HCT116 (cell line): ENCODE data around the gene SPON2. TPM values are rescaled to one million over a fixed set of nuclear protein-coding genes. Genes with fewer than 3 reads are reported as not detected.

ENCODE experiments used
- ATAC-seq: fragments of 200-7000 bp; cut with Tn5 transposase; 2 replicates; pipeline ENCODE4 v1.9.1; 2020; ENCODE audit warnings: mild to moderate bottlenecking, moderate library complexity
- BruUV-seq: library from RNA; stranded (reverse); fragments of 400-500 nt; replicated peaks from 2 replicates; lab custom pipeline; 2021; lab: Mats Ljungman, UMichigan
- CTCF ChIA-PET: fragments of 300-600 bp; sonication (Branson Sonifier 250); formaldehyde crosslinking; loops from one replicate; lab custom pipeline; 2021; ENCODE audit warnings: antibody characterized with exemption; lab: Charles Lee
- POLR2A ChIA-PET: fragments of 300-600, 350-600 bp; sonication (Branson Sonifier 250); formaldehyde crosslinking; loops from one replicate; lab custom pipeline; 2021; ENCODE audit warnings: antibody characterized with exemption; lab: Charles Lee
- RAD21 ChIA-PET, 2 experiments: fragments of 300-600 bp; sonication (Branson Sonifier 250); formaldehyde crosslinking; loops; one replicate each; lab custom pipeline; 2023; ENCODE audit warnings: low total read pairs in 2 of 2; ENCODE audit not compliant: uncharacterized antibody in 2 of 2, unreplicated experiment in 2 of 2, low non-redundant PET in 1 of 2; lab: Charles Lee
- DNase-seq: peaks from one replicate; pipeline ENCODE4 v3.0.0-alpha.2; 2010; ENCODE audit warnings: low read depth, low spot score
- H2AFZ ChIP-seq: fragments of 200-600 bp; shearing (Covaris generic), sonication (generic); 2 replicates; pipeline ENCODE4 v1.6.1; 2017; ENCODE audit warnings: low read depth, mixed run types, mixed read lengths, antibody characterized with exemption, low read length; ENCODE audit not compliant: poor library complexity, severe bottlenecking
- H3K27ac ChIP-seq: 2 replicates; pipeline ENCODE4 v1.5.1; 2012; ENCODE audit warnings: low read depth, low read length
- H3K27me3 ChIP-seq: fragments of 200-600 bp; sonication (generic); 2 replicates; pipeline ENCODE4 v1.6.1; 2016; ENCODE audit warnings: mixed run types, low read length, mixed read lengths; ENCODE audit not compliant: insufficient read depth
- H3K36me3 ChIP-seq, 2 experiments: fragments of 200-500 bp in 1 of 2; fragments of 200-600 bp in 1 of 2; sonication (Bioruptor generic) in 1 of 2; sonication (generic) in 1 of 2; 2 replicates each; pipeline versions ENCODE4 v1.5.1 to v1.6.1; 2014 to 2016; ENCODE audit warnings: low read length in 2 of 2, inconsistent platforms in 1 of 2, mixed read lengths in 1 of 2, mixed run types in 1 of 2; ENCODE audit not compliant: insufficient read depth in 2 of 2, control insufficient read depth in 1 of 2
- H3K4me1 ChIP-seq, 2 experiments: fragments of 200-600 bp in 1 of 2; sonication (generic) in 1 of 2; 2 replicates each; pipeline versions ENCODE4 v1.5.1 to v1.6.1; 2012 to 2017; ENCODE audit warnings: low read length in 2 of 2, inconsistent platforms in 1 of 2, mild to moderate bottlenecking in 1 of 2, mixed read lengths in 1 of 2, mixed run types in 1 of 2, moderate library complexity in 1 of 2; ENCODE audit not compliant: insufficient read depth in 2 of 2, control insufficient read depth in 1 of 2
- H3K4me2 ChIP-seq: fragments of 200-600 bp; sonication (generic); 2 replicates; pipeline ENCODE4 v1.6.1; 2017; ENCODE audit warnings: mixed run types, low read length, mixed read lengths
- H3K4me3 ChIP-seq, 2 experiments: fragments of 200-600 bp in 1 of 2; sonication (generic) in 1 of 2; replicated peaks in 1 of 2; 2 replicates each; pipeline ENCODE4 v1.5.1; 2011 to 2016; ENCODE audit warnings: low read length in 2 of 2, control low read depth in 1 of 2, low read depth in 1 of 2, mild to moderate bottlenecking in 1 of 2, mixed read lengths in 1 of 2, mixed run types in 1 of 2
- H3K79me2 ChIP-seq: fragments of 200-600 bp; sonication (generic); 2 replicates; pipeline ENCODE4 v1.6.1; 2017; ENCODE audit warnings: mild to moderate bottlenecking, mixed run types, low read length, moderate library complexity, mixed read lengths; ENCODE audit not compliant: insufficient read depth
- H3K9ac ChIP-seq: fragments of 200-600 bp; sonication (generic); 2 replicates; pipeline ENCODE4 v1.6.1; 2016; ENCODE audit warnings: low read length, mixed read lengths
- H3K9me2 ChIP-seq: fragments of 200-600 bp; sonication (generic), shearing (Covaris generic); 2 replicates; pipeline ENCODE4 v1.6.1; 2017; ENCODE audit warnings: mixed run types, mild to moderate bottlenecking, moderate library complexity; ENCODE audit not compliant: insufficient read depth
- H3K9me3 ChIP-seq, 2 experiments: fragments of 200-500 bp in 1 of 2; fragments of 200-600 bp in 1 of 2; sonication (Bioruptor generic) in 1 of 2; sonication (generic) in 1 of 2; 2 replicates each; pipeline ENCODE4 v1.6.1; 2014 to 2017; ENCODE audit warnings: low read length in 2 of 2, mixed read lengths in 2 of 2, inconsistent platforms in 1 of 2, low read depth in 1 of 2, mild to moderate bottlenecking in 1 of 2, mixed run types in 1 of 2, moderate library complexity in 1 of 2; ENCODE audit not compliant: control insufficient read depth in 1 of 2, insufficient read depth in 1 of 2
- H4K20me1 ChIP-seq: fragments of 200-600 bp; sonication (generic), shearing (Covaris generic); 2 replicates; pipeline ENCODE4 v1.6.1; 2017; ENCODE audit warnings: mixed run types, mild to moderate bottlenecking, moderate library complexity; ENCODE audit not compliant: insufficient read depth
- CBX3 ChIP-seq: IDR thresholded peaks from 2 replicates; pipeline ENCODE4 v1.6.1; 2012; ENCODE audit warnings: low read depth
- REST ChIP-seq: IDR thresholded peaks from 2 replicates; pipeline ENCODE4 v1.6.1; 2012; ENCODE audit warnings: low read depth
- SIN3A ChIP-seq: IDR thresholded peaks from 2 replicates; pipeline ENCODE4 v1.6.1; 2012; ENCODE audit warnings: low read depth
- intact Hi-C: fragments of 100-400 bp; cut with micrococcal nuclease; formaldehyde crosslinking; loops from 2 replicates; pipeline ENCODE4 v1.10.0; 2022
- total RNA-seq: library from RNA; stranded (reverse); gene quantifications from one replicate; pipeline ENCODE4 v1.2.1, GENCODE V29; 2021; ENCODE audit not compliant: unreplicated experiment

The SPON2 gene
- total RNA-seq, 1 experiment from 2014 or later, result 1.5 TPM

GRCh38 chr4:1174941-1175634, 2.7 kb upstream of the SPON2 start:
- CTCF ChIA-PET, result no interaction called here
- no peaks in the 10 kb centered on the region for H4K20me1 ChIP-seq
- BruUV-seq, result no TSS peak
- no peaks in the 10 kb centered on the region for H3K79me2 ChIP-seq
- H3K27ac ChIP-seq, result no peak overlapping the region
- ATAC-seq (no peak; the same call in 1 of the 2 replicates), DNase-seq (no peak)
- no peak overlapping the region for H3K9ac ChIP-seq
- RAD21 ChIA-PET, result no interaction called here
- POLR2A ChIA-PET, result no interaction called here
- TF ChIP-seq SIN3A (no peak), CBX3 (no peak), REST (no peak)
- H3K9me3 ChIP-seq, result no peaks in the 10 kb centered on the region
- no peaks in the 10 kb centered on the region for H3K27me3 ChIP-seq
- no peaks in the 10 kb centered on the region for H3K9me2 ChIP-seq
- intact Hi-C loops, result no loop called here
- no peak overlapping the region for H3K4me2 ChIP-seq
- H3K4me1 ChIP-seq, result peaks cover 0 to 21% of the 10 kb centered on the region in 2 experiments; a peak in 2 of 4 replicates
- no peaks in the 10 kb centered on the region for H3K36me3 ChIP-seq
- no peak overlapping the region for H2AFZ ChIP-seq
- H3K4me3 ChIP-seq, result no peak overlapping the region
